Breast epithelium (tissue), 4 donors: Measurements from ENCODE around the gene ASB5. TPM values are rescaled to one million over a fixed set of nuclear protein-coding genes. Genes with fewer than 3 reads are reported as not detected.

Source experiments
- DNase-seq, 2 donors: peaks; one replicate each; pipeline ENCODE4 v3.0.0-alpha.2; 2019; ENCODE audit warnings: low spot score in 2 of 2
- H3K27ac ChIP-seq, 2 donors: fragments of 200-600 bp; sonication (generic) in 1 of 2; one replicate each; pipeline ENCODE4 v1.5.1; 2016 to 2019; ENCODE audit warnings: mild to moderate bottlenecking in 1 of 2
- H3K27me3 ChIP-seq, 2 donors: fragments of 200-600 bp; sonication (generic) in 1 of 2; one replicate each; pipeline versions ENCODE4 v1.5.1 to v1.6.0; 2017 to 2019; ENCODE audit warnings: control low read depth in 1 of 2, mild to moderate bottlenecking in 1 of 2
- H3K36me3 ChIP-seq: fragments of 200-600 bp; one replicate; pipeline ENCODE4 v1.5.1; 2019
- H3K4me1 ChIP-seq, 2 donors: fragments of 200-600 bp; sonication (generic); one replicate each; pipeline ENCODE4 v1.5.1; 2016 to 2019; ENCODE audit warnings: control low read depth in 1 of 2
- H3K4me3 ChIP-seq, 3 donors: fragments of 200-600 bp; sonication (generic); 1 replicate in 2 of 3; 2 replicates in 1 of 3; pipeline ENCODE4 v1.5.1; 2016 to 2019; ENCODE audit warnings: mild to moderate bottlenecking in 3 of 3, moderate library complexity in 2 of 3
- H3K9me3 ChIP-seq, 2 donors: fragments of 200-600 bp; sonication (generic) in 1 of 2; one replicate each; pipeline ENCODE4 v1.5.1; 2016 to 2019; ENCODE audit warnings: control low read depth in 1 of 2
- CTCF ChIP-seq, 3 donors: fragments of 450-650 bp; IDR thresholded peaks; one replicate each; pipeline ENCODE4 v1.5.1; 2016 to 2017; ENCODE audit warnings: antibody characterized with exemption in 3 of 3, mild to moderate bottlenecking in 3 of 3, moderate library complexity in 3 of 3
- POLR2A ChIP-seq: fragments of 450-650 bp; IDR thresholded peaks from one replicate; pipeline ENCODE4 v1.6.1; 2016; ENCODE audit warnings: antibody characterized with exemption, mild to moderate bottlenecking, moderate library complexity
- POLR2AphosphoS5 ChIP-seq, 3 donors: sonication (generic); formaldehyde crosslinking; IDR thresholded peaks; one replicate each; pipeline ENCODE4 v1.6.1; 2017; ENCODE audit warnings: antibody characterized with exemption in 3 of 3
- intact Hi-C: fragments of 100-400 bp; cut with DNase I; formaldehyde crosslinking; loops from one replicate; pipeline ENCODE4 v1.15.1; 2023; ENCODE audit warnings: low total_unique reads
- total RNA-seq, 3 donors: library from RNA; depleted of rRNA; stranded (reverse); fragments of >200 nt; gene quantifications; one replicate each; pipeline ENCODE4 v1.1.0, GENCODE V29; 2016

ASB5 gene
- total RNA-seq, 3 donors from 2014 or later, result not detected

GRCh38 chr4:176261018-176261417 is 8.0 kb downstream of the ASB5 start:
- Histone ChIP-seq H3K27me3 (no peaks in the 10 kb centered on the region), H3K4me3 (no peak overlapping the region), H3K4me1 (no peaks in the 10 kb centered on the region), H3K9me3 (no peaks in the 10 kb centered on the region), H3K36me3 (no peaks in the 10 kb centered on the region), H3K27ac (no peak overlapping the region)
- intact Hi-C loops, result no loop called here
- TF ChIP-seq CTCF (IDR thresholded peaks at IDR 0.05) (no peak), POLR2A (no peak), POLR2AphosphoS5 (IDR thresholded peaks at IDR 0.05) (no peak)
- no peak for DNase-seq

- no peak overlapping the region for H3K4me3 ChIP-seq
- H3K4me1 ChIP-seq, result no peaks in the 10 kb centered on the region
- H3K27ac ChIP-seq, result no peak overlapping the region
- TF ChIP-seq CTCF (IDR thresholded peaks at IDR 0.05) (no peak), POLR2A (no peak), POLR2AphosphoS5 (IDR thresholded peaks at IDR 0.05) (no peak)
- no peak for DNase-seq
- no peaks in the 10 kb centered on the region for H3K36me3 ChIP-seq
- intact Hi-C loops, result no loop called here
- H3K27me3 ChIP-seq, result no peaks in the 10 kb centered on the region
- H3K9me3 ChIP-seq, result no peaks in the 10 kb centered on the region
Observed at GRCh38 chr4:176259330-176260090, 9.5 kb downstream of the ASB5 start.

- no peak for DNase-seq
- intact Hi-C loops, result no loop called here
- no peak overlapping the region for H3K4me3 ChIP-seq
- H3K4me1 ChIP-seq, result no peaks in the 10 kb centered on the region
- H3K9me3 ChIP-seq, result no peaks in the 10 kb centered on the region
- no peaks in the 10 kb centered on the region for H3K36me3 ChIP-seq
- no peak for TF ChIP-seq POLR2AphosphoS5 (IDR thresholded peaks at IDR 0.05)
- TF ChIP-seq CTCF (IDR thresholded peaks at IDR 0.05), result no peak
- no peak for TF ChIP-seq POLR2A
- no peak overlapping the region for H3K27ac ChIP-seq
- no peaks in the 10 kb centered on the region for H3K27me3 ChIP-seq
Observed at GRCh38 chr4:176258135-176258534, 10.9 kb downstream of the ASB5 start.

GRCh38 chr4:176256921-176257320 is 12.1 kb downstream of the ASB5 start:
- intact Hi-C loops, result no loop called here

More at GRCh38 chr4:176256921-176257320, 12.1 kb downstream of the ASB5 start:
- no peaks in the 10 kb centered on the region for H3K9me3 ChIP-seq
- no peak overlapping the region for H3K27ac ChIP-seq
- no peak overlapping the region for H3K4me3 ChIP-seq
- no peaks in the 10 kb centered on the region for H3K27me3 ChIP-seq
- no peak for DNase-seq
- H3K4me1 ChIP-seq, result no peaks in the 10 kb centered on the region
- no peak for TF ChIP-seq CTCF (IDR thresholded peaks at IDR 0.05)
- no peak for TF ChIP-seq POLR2AphosphoS5 (IDR thresholded peaks at IDR 0.05)
- no peak for TF ChIP-seq POLR2A
- no peaks in the 10 kb centered on the region for H3K36me3 ChIP-seq
